Measurements from ENCODE around the gene PGA5.
"Not testable (repeated sequence)": the region's sequence is repeated elsewhere in the genome, so short reads cannot be mapped to it uniquely, and the experiment has no call there.

- not testable (repeated sequence) for TF ChIP-seq CTCF, EZH2 (IDR thresholded peaks at IDR 0.05)
Measured at GRCh38 chr11:61213711-61214324, 27.2 kb upstream of the PGA5 start.
